Activated CD8-positive, alpha-beta memory T cell treated with anti-CD3 and anti-CD28 coated beads, Interleukin-2, amount 50 U/mL, for 1 hour (primary cell): ENCODE data around the gene SUN3.
"Not testable (repeated sequence)": the region's sequence is repeated elsewhere in the genome, so short reads cannot be mapped to it uniquely, and the experiment has no call there.

Experiments used
- DNase-seq: peaks from one replicate; pipeline ENCODE4 v3.0.0-alpha.2; 2020; ENCODE audit errors: extremely low read depth

The SUN3 gene

GRCh38 chr7:47945261-47946015 is 83.5 kb downstream of the SUN3 start:
- DNase-seq: peak; percentile 21

- DNase-seq: no peak
Measured at GRCh38 chr7:47944536-47945260, 84.2 kb downstream of the SUN3 start.

- no peak for DNase-seq
Measured at GRCh38 chr7:47943676-47944474, 85.0 kb downstream of the SUN3 start.

- DNase-seq: not testable (repeated sequence)
Measured at GRCh38 chr7:47942651-47943050, 86.3 kb downstream of the SUN3 start.

- no peak for DNase-seq
Measured at GRCh38 chr7:47942132-47942531, 86.8 kb downstream of the SUN3 start.

GRCh38 chr7:47941136-47941844 is 87.6 kb downstream of the SUN3 start:
- DNase-seq: no peak

- DNase-seq: no peak
Measured at GRCh38 chr7:47940088-47941013, 88.6 kb downstream of the SUN3 start.

GRCh38 chr7:47939425-47940036 is 89.4 kb downstream of the SUN3 start:
- no peak for DNase-seq

GRCh38 chr7:47938574-47939165 is 90.2 kb downstream of the SUN3 start:
- no peak for DNase-seq

GRCh38 chr7:47937711-47938573 is 91.0 kb downstream of the SUN3 start:
- no peak for DNase-seq
